Osteoblast (primary cell): ENCODE measurements around the gene GREB1. TPM values are rescaled to one million over a fixed set of nuclear protein-coding genes. Genes with fewer than 3 reads are reported as not detected.

ENCODE experiments used
- DNase-seq: peaks from one replicate; pipeline ENCODE4 v3.0.0; 2011; ENCODE audit warnings: low spot score, mixed read lengths; ENCODE audit not compliant: insufficient read length; ENCODE audit errors: missing footprints
- H2AFZ ChIP-seq: 2 replicates; pipeline ENCODE4 v1.6.0; 2011; ENCODE audit warnings: mild to moderate bottlenecking, low read length
- H3K27ac ChIP-seq: 2 replicates; pipeline ENCODE4 v1.5.1; 2011; ENCODE audit warnings: mild to moderate bottlenecking, low read depth, low read length, moderate library complexity
- H3K27me3 ChIP-seq: 2 replicates; pipeline ENCODE4 v1.6.0; 2012; ENCODE audit warnings: mild to moderate bottlenecking, control low read depth, inconsistent platforms, low read length, moderate library complexity; ENCODE audit not compliant: insufficient read depth
- H3K36me3 ChIP-seq: 2 replicates; pipeline ENCODE4 v1.5.1; 2011; ENCODE audit warnings: mild to moderate bottlenecking, low read length, control low read depth, moderate library complexity; ENCODE audit not compliant: insufficient read depth
- H3K4me1 ChIP-seq: 2 replicates; pipeline ENCODE4 v1.5.1; 2011; ENCODE audit warnings: mild to moderate bottlenecking, low read length, control low read depth, moderate library complexity; ENCODE audit not compliant: insufficient read depth
- H3K4me2 ChIP-seq: 2 replicates; pipeline ENCODE4 v1.6.0; 2011; ENCODE audit warnings: mild to moderate bottlenecking, low read length; ENCODE audit not compliant: insufficient read depth
- H3K4me3 ChIP-seq: fragments of 200-600 bp; sonication (generic); 3 replicates; pipeline ENCODE4 v1.5.1; 2012; ENCODE audit warnings: mild to moderate bottlenecking, low read length, inconsistent platforms; ENCODE audit not compliant: insufficient read depth
- H3K79me2 ChIP-seq: 2 replicates; pipeline ENCODE4 v1.6.0; 2012; ENCODE audit warnings: mild to moderate bottlenecking, low read length, control low read depth, inconsistent platforms; ENCODE audit not compliant: insufficient read depth
- H3K9me3 ChIP-seq: 2 replicates; pipeline ENCODE4 v1.5.1; 2011; ENCODE audit warnings: low read depth, low read length, control low read depth
- H4K20me1 ChIP-seq: 2 replicates; pipeline ENCODE4 v1.6.0; 2012; ENCODE audit warnings: mild to moderate bottlenecking, low read length, control low read depth; ENCODE audit not compliant: insufficient read depth
- CTCF ChIP-seq: IDR thresholded peaks from 2 replicates; pipeline ENCODE4 v1.5.1; 2011; ENCODE audit warnings: mild to moderate bottlenecking, low read depth, low read length, moderate library complexity; ENCODE audit errors: extremely low read depth
- total RNA-seq: library from RNA; depleted of rRNA; stranded (reverse); fragments of >200 nt; gene quantifications from 2 replicates; pipeline ENCODE4 v1.2.3, GENCODE V29; 2012

GREB1 gene
- total RNA-seq, 1 donor = 1.1 TPM

DNA sequence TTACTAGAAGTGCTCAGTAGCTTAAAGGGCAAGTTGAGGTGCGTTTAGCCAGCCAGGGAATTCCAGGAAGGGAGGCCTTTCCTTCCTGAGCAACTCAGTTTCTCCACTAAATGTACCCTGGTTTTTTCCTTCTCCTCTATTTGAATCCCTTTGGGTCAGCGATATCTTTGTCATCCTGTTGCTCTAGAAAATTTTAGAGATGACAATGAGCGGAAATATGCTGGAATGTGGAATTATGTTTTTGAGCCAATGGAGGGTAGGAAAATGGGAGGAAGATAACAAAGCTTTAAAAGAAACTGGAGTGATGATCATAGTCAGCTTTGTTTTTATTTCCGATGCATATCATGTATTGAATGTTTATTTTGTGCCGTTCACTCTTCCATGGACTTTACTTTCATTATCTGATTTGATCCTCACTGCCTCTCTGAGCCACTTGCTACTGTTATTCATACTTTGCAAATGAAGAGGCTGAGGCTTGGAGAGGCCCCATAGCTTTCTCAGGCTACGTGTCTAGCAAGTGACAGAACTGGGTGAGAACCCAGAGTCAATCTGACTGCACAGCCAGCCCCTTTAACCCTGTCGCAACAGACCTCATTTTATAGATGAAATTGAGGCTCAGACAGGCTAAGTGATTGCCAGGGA, 68.8 kb downstream of the GREB1 start:
- H2AFZ ChIP-seq = no peak overlapping the region
- H3K4me2 ChIP-seq = peak overlapping the region; percentile 34
- H3K79me2 ChIP-seq = no peaks in the 10 kb centered on the region
- H3K4me3 ChIP-seq = peak overlapping the region; percentile 9
- no peak for DNase-seq
- no peaks in the 10 kb centered on the region for H3K36me3 ChIP-seq
- H4K20me1 ChIP-seq = no peaks in the 10 kb centered on the region
- peaks cover 3% of the 10 kb centered on the region for H3K4me1 ChIP-seq
- H3K27ac ChIP-seq = no peak overlapping the region
- no peak for TF ChIP-seq CTCF
- H3K9me3 ChIP-seq = no peaks in the 10 kb centered on the region
- peaks cover 9% of the 10 kb centered on the region for H3K27me3 ChIP-seq

GRCh38 chr2:11610624-11611242, 76.9 kb downstream of the GREB1 start:
- no peak overlapping the region for H3K27ac ChIP-seq
- no peak overlapping the region for H3K4me2 ChIP-seq
- H2AFZ ChIP-seq = no peak overlapping the region
- no peaks in the 10 kb centered on the region for H4K20me1 ChIP-seq
- TF ChIP-seq CTCF = no peak
- H3K4me3 ChIP-seq = no peak overlapping the region
- no peaks in the 10 kb centered on the region for H3K9me3 ChIP-seq
- peaks cover 4% of the 10 kb centered on the region for H3K27me3 ChIP-seq
- H3K79me2 ChIP-seq = no peaks in the 10 kb centered on the region
- no peaks in the 10 kb centered on the region for H3K36me3 ChIP-seq
- no peak for DNase-seq
- no peaks in the 10 kb centered on the region for H3K4me1 ChIP-seq

GRCh38 chr2:11611251-11611650, 77.4 kb downstream of the GREB1 start:
- no peak for DNase-seq
- Histone ChIP-seq H3K4me3 (no peak overlapping the region), H3K9me3 (no peaks in the 10 kb centered on the region), H2AFZ (no peak overlapping the region), H3K79me2 (no peaks in the 10 kb centered on the region), H3K4me1 (no peaks in the 10 kb centered on the region), H3K27ac (no peak overlapping the region), H3K27me3 (no peaks in the 10 kb centered on the region), H3K4me2 (no peak overlapping the region), H3K36me3 (no peaks in the 10 kb centered on the region), H4K20me1 (no peaks in the 10 kb centered on the region)
- TF ChIP-seq CTCF = no peak

DNA sequence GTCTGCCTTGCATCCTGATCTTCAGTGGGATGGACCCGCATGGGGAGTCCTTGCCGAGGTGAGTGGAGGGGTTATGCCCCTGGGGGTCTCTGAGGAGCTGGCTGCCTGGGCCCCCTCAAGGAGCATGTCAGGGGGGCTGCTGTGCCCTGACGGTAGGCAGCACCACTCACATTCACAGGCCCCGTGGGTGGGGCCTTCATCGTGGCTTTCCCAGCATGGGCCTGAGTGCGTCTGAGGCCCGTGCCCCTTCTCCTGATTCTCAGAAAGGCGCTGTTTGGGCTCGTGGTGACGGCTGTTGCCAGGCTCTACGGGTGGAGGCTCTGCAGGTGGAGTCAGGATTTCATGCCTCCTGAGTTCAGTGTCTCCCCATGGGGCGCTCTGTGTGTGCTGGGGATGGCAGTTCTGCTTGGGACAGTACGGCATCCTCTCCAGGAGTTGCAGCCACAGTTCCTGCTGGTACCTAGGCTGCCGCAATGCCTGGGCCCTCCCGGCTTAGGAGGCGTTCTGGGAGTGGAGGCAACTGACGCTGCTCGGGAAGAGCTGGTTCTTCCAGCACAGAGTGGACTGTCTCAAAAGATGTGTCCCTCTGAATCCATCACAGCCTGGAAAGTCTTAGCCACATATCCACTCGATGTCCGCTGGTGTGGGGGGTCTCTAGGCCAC, 78.8 kb downstream of the GREB1 start:
- Histone ChIP-seq H3K36me3 (no peaks in the 10 kb centered on the region), H3K4me3 (no peak overlapping the region), H4K20me1 (no peaks in the 10 kb centered on the region), H3K4me1 (no peaks in the 10 kb centered on the region), H3K9me3 (no peaks in the 10 kb centered on the region), H3K79me2 (no peaks in the 10 kb centered on the region), H2AFZ (no peak overlapping the region), H3K27me3 (no peaks in the 10 kb centered on the region), H3K4me2 (no peak overlapping the region), H3K27ac (no peak overlapping the region)
- TF ChIP-seq CTCF = no peak
- DNase-seq = peak; percentile 41
